H9 (cell line): Measurements from ENCODE around the gene EFNA5. TPM values are rescaled to one million over a fixed set of nuclear protein-coding genes. Genes with fewer than 3 reads are reported as not detected.

Experiments used
- DNase-seq: peaks from one replicate; pipeline ENCODE4 v3.0.0-alpha.2; 2017
- H2AFZ ChIP-seq: one replicate; pipeline ENCODE4 v1.6.1; 2013; ENCODE audit warnings: mild to moderate bottlenecking, low read length, control low read depth, moderate library complexity
- H2AK5ac ChIP-seq: 2 replicates; pipeline ENCODE4 v1.6.1; 2013; ENCODE audit warnings: low read length, control low read depth, mixed read lengths; ENCODE audit not compliant: insufficient read length
- H2BK120ac ChIP-seq: one replicate; pipeline ENCODE4 v1.6.1; 2013; ENCODE audit warnings: low read depth, mild to moderate bottlenecking, low read length, control low read depth, inconsistent platforms; ENCODE audit not compliant: poor library complexity, severe bottlenecking
- H2BK12ac ChIP-seq: 2 replicates; pipeline ENCODE4 v1.6.1; 2013; ENCODE audit warnings: low read length, control low read depth, mixed read lengths, low read depth; ENCODE audit not compliant: insufficient read length
- H2BK15ac ChIP-seq: 2 replicates; pipeline ENCODE4 v1.6.1; 2013; ENCODE audit warnings: low read depth, low read length, control low read depth
- H2BK20ac ChIP-seq: one replicate; pipeline ENCODE4 v1.6.1; 2013; ENCODE audit warnings: low read depth, mild to moderate bottlenecking, low read length, control low read depth, inconsistent platforms; ENCODE audit not compliant: poor library complexity, severe bottlenecking
- H2BK5ac ChIP-seq: 2 replicates; pipeline ENCODE4 v1.6.1; 2013; ENCODE audit warnings: low read length, control low read depth, mixed read lengths; ENCODE audit not compliant: insufficient read length
- H3K14ac ChIP-seq: 2 replicates; pipeline ENCODE4 v1.6.1; 2013; ENCODE audit warnings: low read length, control low read depth; ENCODE audit not compliant: insufficient read depth
- H3K18ac ChIP-seq: 2 replicates; pipeline ENCODE4 v1.6.1; 2013; ENCODE audit warnings: low read depth, mild to moderate bottlenecking, mixed read lengths, low read length, control low read depth; ENCODE audit not compliant: insufficient read length
- H3K23ac ChIP-seq: 2 replicates; pipeline ENCODE4 v1.6.1; 2013; ENCODE audit warnings: low read length, control low read depth, mixed read lengths, low read depth; ENCODE audit not compliant: insufficient read length
- H3K23me2 ChIP-seq: 2 replicates; pipeline ENCODE4 v1.6.1; 2013; ENCODE audit warnings: low read depth, mild to moderate bottlenecking, mixed read lengths, low read length, control low read depth; ENCODE audit not compliant: insufficient read length, poor library complexity, severe bottlenecking
- H3K27ac ChIP-seq: 2 replicates; pipeline ENCODE4 v1.5.1; 2013; ENCODE audit warnings: low read length, control low read depth, mixed read lengths, low read depth; ENCODE audit not compliant: insufficient read length
- H3K27me3 ChIP-seq: 2 replicates; pipeline ENCODE4 v1.6.1; 2013; ENCODE audit warnings: low read length, control low read depth, inconsistent platforms; ENCODE audit not compliant: insufficient read depth
- H3K4ac ChIP-seq: 2 replicates; pipeline ENCODE4 v1.6.1; 2013; ENCODE audit warnings: low read depth, mild to moderate bottlenecking, control low read depth, inconsistent platforms, low read length, moderate library complexity
- H3K4me1 ChIP-seq: 2 replicates; pipeline ENCODE4 v1.6.1; 2013; ENCODE audit warnings: low read length, control low read depth, inconsistent platforms; ENCODE audit not compliant: insufficient read depth
- H3K4me2 ChIP-seq: 2 replicates; pipeline ENCODE4 v1.6.1; 2013; ENCODE audit warnings: low read length, control low read depth, mixed read lengths; ENCODE audit not compliant: insufficient read length, insufficient read depth
- H3K56ac ChIP-seq: 2 replicates; pipeline ENCODE4 v1.6.1; 2013; ENCODE audit warnings: low read depth, mild to moderate bottlenecking, mixed read lengths, low read length, control low read depth; ENCODE audit not compliant: insufficient read length
- H3K79me1 ChIP-seq: 2 replicates; pipeline ENCODE4 v1.6.1; 2013; ENCODE audit warnings: low read depth, mild to moderate bottlenecking, moderate library complexity, low read length, control low read depth, inconsistent platforms; ENCODE audit not compliant: insufficient read depth, poor library complexity, severe bottlenecking
- H3K79me2 ChIP-seq: 2 replicates; pipeline ENCODE4 v1.6.1; 2013; ENCODE audit warnings: low read length, control low read depth, inconsistent platforms; ENCODE audit not compliant: insufficient read depth
- H3K9ac ChIP-seq: 2 replicates; pipeline ENCODE4 v1.6.1; 2013; ENCODE audit warnings: low read length, control low read depth, mixed read lengths; ENCODE audit not compliant: insufficient read length; ENCODE audit errors: extremely low read depth
- H3K9me3 ChIP-seq: one replicate; pipeline ENCODE4 v1.6.1; 2013; ENCODE audit warnings: low read depth, low read length, inconsistent platforms; ENCODE audit not compliant: control insufficient read depth
- H3T11ph ChIP-seq: one replicate; pipeline ENCODE4 v1.6.1; 2013; ENCODE audit warnings: mild to moderate bottlenecking, low read length, control low read depth, inconsistent platforms
- H4K20me1 ChIP-seq: one replicate; pipeline ENCODE4 v1.6.1; 2013; ENCODE audit not compliant: control insufficient read depth, insufficient read length, insufficient read depth
- H4K5ac ChIP-seq: 2 replicates; pipeline ENCODE4 v1.6.1; 2013; ENCODE audit warnings: low read depth, mild to moderate bottlenecking, mixed read lengths, low read length, control low read depth; ENCODE audit not compliant: insufficient read length
- H4K8ac ChIP-seq: replicated peaks from 2 replicates; pipeline ENCODE4 v1.6.1; 2013; ENCODE audit warnings: low read length, control low read depth, mixed read lengths, low read depth; ENCODE audit not compliant: insufficient read length
- H4K91ac ChIP-seq: 2 replicates; pipeline ENCODE4 v1.6.1; 2013; ENCODE audit warnings: low read depth, mild to moderate bottlenecking, moderate library complexity, mixed read lengths, low read length, control low read depth; ENCODE audit not compliant: insufficient read length
- H3K27ac Mint-ChIP-seq, 3 experiments: 2 replicates in 2 of 3; 3 replicates in 1 of 3; pipeline ENCODE4 v1.8.0; 2020 to 2021; ENCODE audit warnings: mixed read lengths in 3 of 3, mild to moderate bottlenecking in 1 of 3, moderate library complexity in 1 of 3
- H3K27me3 Mint-ChIP-seq: 2 replicates; pipeline ENCODE4 v1.8.0; 2021; ENCODE audit warnings: low read depth, mild to moderate bottlenecking, moderate library complexity, mixed read lengths
- H3K36me3 Mint-ChIP-seq, 3 experiments: 2 replicates in 2 of 3; 3 replicates in 1 of 3; pipeline ENCODE4 v1.8.0; 2020 to 2021; ENCODE audit warnings: low read depth in 3 of 3, mixed read lengths in 3 of 3; ENCODE audit not compliant: insufficient read depth in 1 of 3
- H3K4me1 Mint-ChIP-seq, 2 experiments: 2 replicates each; pipeline ENCODE4 v1.8.0; 2020; ENCODE audit warnings: mixed read lengths in 2 of 2
- H3K4me3 Mint-ChIP-seq, 2 experiments: 2 replicates in 1 of 2; 3 replicates in 1 of 2; pipeline ENCODE4 v1.8.0; 2020 to 2021; ENCODE audit warnings: mild to moderate bottlenecking in 2 of 2, mixed read lengths in 2 of 2, moderate library complexity in 1 of 2
- H3K9me3 Mint-ChIP-seq, 2 experiments: 2 replicates in 1 of 2; 3 replicates in 1 of 2; pipeline ENCODE4 v1.8.0; 2020; ENCODE audit warnings: mild to moderate bottlenecking in 2 of 2, mixed read lengths in 2 of 2, moderate library complexity in 1 of 2
- CTCF ChIP-seq: fragments of 200-600 bp; sonication (generic); conservative IDR thresholded peaks from 3 replicates; pipeline ENCODE4 v1.8.0; 2021; ENCODE audit warnings: antibody characterized with exemption, mild to moderate bottlenecking
- WGBS: extraction: QIAGEN DNeasy Blood & Tissue Kit; methylation state at CpG from one replicate; pipeline ENCODE4 v1.1.7; 2013; ENCODE audit warnings: missing lambda C conversion rate, low lambda C conversion rate, mixed read lengths; ENCODE audit not compliant: insufficient read length; ENCODE audit errors: extremely low coverage; 5-methylcytosine and 5-hydroxymethylcytosine counted together
- total RNA-seq: library from RNA; stranded (reverse); gene quantifications from 2 replicates; pipeline ENCODE4 v1.2.1, GENCODE V29; 2021

Gene EFNA5
- total RNA-seq, 1 experiment from 2014 or later, result 20.4 TPM

GRCh38 chr5:107398703-107399102, 272.0 kb downstream of the EFNA5 start:
- Histone ChIP-seq H3K27me3 (no peaks in the 10 kb centered on the region), H3K9me3 (no peaks in the 10 kb centered on the region), H2BK12ac (no peak overlapping the region), H4K20me1 (no peaks in the 10 kb centered on the region), H3K4me1 (peaks cover 8% of the 10 kb centered on the region; the same call in 1 of the 2 replicates), H2BK15ac (no peak overlapping the region), H3K18ac (no peak overlapping the region), H4K91ac (no peak overlapping the region), H4K8ac (no peak overlapping the region), H3K4me2 (no peak overlapping the region), H3K9ac (no peak overlapping the region), H3K23me2 (no peaks in the 10 kb centered on the region), H2AFZ (no peak overlapping the region), H2AK5ac (no peak overlapping the region), H3K56ac (no peak overlapping the region), H3K79me1 (no peaks in the 10 kb centered on the region), H4K5ac (no peak overlapping the region), H3K14ac (no peak overlapping the region), H2BK120ac (no peak overlapping the region), H2BK5ac (no peak overlapping the region), H3K27ac (no peak overlapping the region), H3K23ac (no peak overlapping the region), H3K79me2 (no peaks in the 10 kb centered on the region), H3K4ac (no peak overlapping the region), H3T11ph (no peak overlapping the region), H2BK20ac (no peak overlapping the region)
- Mint-ChIP-seq H3K36me3 (0 out of 7 replicates have a peak, but pooled peaks cover 0 to 4% (median 0%) of the 10 kb centered on the region in 3 experiments), H3K4me1 (peaks cover 72 to 79% of the 10 kb centered on the region in 2 experiments), H3K9me3 (no peaks in the 10 kb centered on the region; a peak in 1 of 5 replicates), H3K27me3 (no peaks in the 10 kb centered on the region), H3K27ac (peak overlapping the region in 2 of 3 experiments; percentile 8 to 16; a peak in 1 of 7 replicates), H3K4me3 (no peak overlapping the region)
- no CpG with 5 or more reads among the region's 3 CpGs for WGBS
- DNase-seq, result no peak
- no peak for TF ChIP-seq CTCF
